Measurements from ENCODE around the gene CELF4.
"Not testable (repeated sequence)": the region's sequence is repeated elsewhere in the genome, so short reads cannot be mapped to it uniquely, and the experiment has no call there.

CELF4 gene

DNA sequence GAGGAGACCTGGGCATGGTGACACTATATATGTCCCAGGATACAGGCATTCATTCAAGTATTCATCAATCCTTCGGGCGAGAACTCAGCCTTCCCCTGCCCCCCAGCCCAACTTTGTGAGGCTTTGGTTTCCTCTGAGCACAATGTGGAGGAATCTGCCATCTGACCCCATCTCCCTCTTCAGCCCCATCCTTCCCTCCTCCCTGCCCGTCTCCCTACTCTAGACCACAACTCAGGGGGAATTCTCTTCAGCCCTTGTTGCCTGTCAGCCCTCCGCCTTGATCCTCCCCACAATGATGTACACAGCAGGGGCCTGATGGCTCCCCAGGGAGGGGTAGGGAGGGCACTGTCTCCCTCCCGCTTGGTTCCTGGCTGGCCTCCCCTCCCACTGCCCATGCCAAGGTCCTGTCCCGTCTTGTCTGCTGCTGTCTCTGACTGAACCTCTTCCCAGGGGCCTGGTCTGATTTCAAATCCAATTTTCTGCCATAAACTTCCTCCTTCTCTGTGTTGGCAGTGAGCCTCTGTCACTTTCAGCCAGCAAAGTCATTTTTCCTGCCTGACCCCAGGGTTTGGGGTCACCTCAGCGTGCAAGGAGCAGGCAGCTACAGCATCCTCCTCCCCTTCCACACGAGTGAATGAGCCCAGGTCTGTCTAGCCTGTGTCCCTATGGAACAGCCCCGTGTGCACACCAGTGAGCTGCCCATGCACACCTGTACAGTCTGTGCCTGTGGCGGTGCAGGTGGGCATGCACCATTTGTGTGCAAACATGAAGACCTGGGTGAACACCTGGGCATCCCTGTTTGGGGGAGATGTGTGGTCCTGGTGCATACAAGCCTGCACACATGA lies 197.3 kb downstream of the CELF4 start:
- no peak overlapping the region for H3K9ac ChIP-seq (ENCODE audit: low read length)
- H3K36me3 ChIP-seq (ENCODE audit: control insufficient read depth, low read depth, low read length) = no peaks in the 10 kb centered on the region
- peaks cover 5% of the 10 kb centered on the region for H3K4me1 ChIP-seq (ENCODE audit: control insufficient read depth, low read depth, low read length)
- H3K27ac ChIP-seq (ENCODE audit: low read length) = no peak overlapping the region
- H3K9me3 ChIP-seq (ENCODE audit: control insufficient read depth, low read depth, low read length) = no peaks in the 10 kb centered on the region
- H3K27me3 ChIP-seq (ENCODE audit: control insufficient read depth, insufficient read depth, low read length) = peaks cover 40% of the 10 kb centered on the region
- H3K4me3 ChIP-seq (ENCODE audit: low read length) = no peak overlapping the region

GRCh38 chr18:37364237-37364636 lies 201.4 kb downstream of the CELF4 start:
- Histone ChIP-seq H3K9me3 (ENCODE audit: control insufficient read depth, low read depth, low read length) (no peaks in the 10 kb centered on the region), H3K27me3 (ENCODE audit: control insufficient read depth, insufficient read depth, low read length) (peaks cover 74% of the 10 kb centered on the region), H3K4me3 (ENCODE audit: low read length) (no peak overlapping the region), H3K9ac (ENCODE audit: low read length) (no peak overlapping the region), H3K36me3 (ENCODE audit: control insufficient read depth, low read depth, low read length) (no peaks in the 10 kb centered on the region), H3K27ac (ENCODE audit: low read length) (no peak overlapping the region), H3K4me1 (ENCODE audit: control insufficient read depth, low read depth, low read length) (peaks cover 13% of the 10 kb centered on the region)

GRCh38 chr18:37362158-37362890 lies 203.3 kb downstream of the CELF4 start:
- Histone ChIP-seq H3K27me3 (ENCODE audit: control insufficient read depth, insufficient read depth, low read length) (peaks cover 62% of the 10 kb centered on the region), H3K9me3 (ENCODE audit: control insufficient read depth, low read depth, low read length) (no peaks in the 10 kb centered on the region), H3K4me3 (ENCODE audit: low read length) (peak overlapping the region; percentile 34), H3K36me3 (ENCODE audit: control insufficient read depth, low read depth, low read length) (no peaks in the 10 kb centered on the region), H3K4me1 (ENCODE audit: control insufficient read depth, low read depth, low read length) (peaks cover 8% of the 10 kb centered on the region), H3K9ac (ENCODE audit: low read length) (no peak overlapping the region), H3K27ac (ENCODE audit: low read length) (no peak overlapping the region)

DNA sequence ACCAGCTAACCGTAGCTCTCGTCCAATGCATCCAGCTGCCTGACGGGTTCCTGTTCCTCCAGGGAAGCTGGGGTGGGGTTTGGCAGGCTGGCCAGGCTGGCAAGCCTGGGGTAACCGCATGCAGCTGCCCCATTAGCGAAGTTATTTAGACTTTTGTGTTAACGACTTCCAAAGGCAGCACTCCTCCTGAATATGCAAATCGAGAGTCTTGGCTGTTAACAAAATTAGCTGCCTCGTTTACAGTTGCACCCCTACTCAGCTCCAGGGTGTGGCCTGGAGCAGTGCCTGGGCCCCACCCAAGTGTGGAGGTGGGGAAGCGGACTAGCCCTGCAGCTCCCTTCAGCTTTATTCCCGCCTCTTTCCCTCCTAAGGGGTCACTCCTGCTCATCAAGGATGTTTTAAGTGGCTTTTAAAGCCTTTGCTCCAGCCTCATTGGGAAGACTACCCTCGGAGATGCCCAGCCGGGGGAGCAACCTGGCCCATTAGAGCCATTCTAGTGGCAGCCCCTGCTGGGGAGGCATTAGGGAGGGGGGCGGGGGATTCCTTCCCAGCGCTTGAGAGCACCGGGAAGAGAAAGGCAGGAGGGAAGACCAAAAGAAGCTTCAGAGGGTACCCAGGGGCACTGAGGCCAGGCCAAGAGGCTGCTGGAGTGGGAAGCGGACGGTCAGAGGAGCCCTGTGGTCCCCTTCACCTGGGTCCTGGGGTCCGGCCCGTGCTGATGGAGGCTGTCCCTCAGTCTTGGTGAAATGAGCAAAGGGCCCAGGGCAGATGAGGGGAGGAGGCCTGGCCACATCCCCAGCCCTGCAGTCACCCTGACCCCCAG lies 204.1 kb downstream of the CELF4 start:
- no peaks in the 10 kb centered on the region for H3K9me3 ChIP-seq (ENCODE audit: control insufficient read depth, low read depth, low read length)
- H3K4me3 ChIP-seq (ENCODE audit: low read length) = peak overlapping the region; percentile 34
- no peak overlapping the region for H3K9ac ChIP-seq (ENCODE audit: low read length)
- no peaks in the 10 kb centered on the region for H3K36me3 ChIP-seq (ENCODE audit: control insufficient read depth, low read depth, low read length)
- H3K27ac ChIP-seq (ENCODE audit: low read length) = no peak overlapping the region
- peaks cover 54% of the 10 kb centered on the region for H3K27me3 ChIP-seq (ENCODE audit: control insufficient read depth, insufficient read depth, low read length)
- H3K4me1 ChIP-seq (ENCODE audit: control insufficient read depth, low read depth, low read length) = peaks cover 8% of the 10 kb centered on the region

DNA sequence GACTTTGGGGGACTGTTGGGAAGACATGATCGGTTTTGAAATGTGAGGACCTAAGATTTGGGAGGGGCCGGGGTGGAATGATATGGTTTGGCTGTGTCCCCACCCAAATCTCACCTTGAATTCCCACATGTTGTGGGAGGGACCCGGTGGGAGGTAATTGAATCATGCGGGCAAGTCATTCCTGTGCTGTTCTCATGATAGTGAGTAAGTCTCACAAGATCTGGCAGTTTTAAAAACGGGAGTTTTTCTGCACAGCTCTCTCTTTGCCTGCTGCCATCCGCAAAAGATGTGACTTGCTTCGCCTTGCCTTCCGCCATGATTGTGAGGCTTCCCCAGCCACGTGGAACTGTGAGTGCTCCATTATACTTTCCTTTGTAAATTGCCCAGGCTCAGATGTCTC lies 207.5 kb downstream of the CELF4 start:
- not testable (repeated sequence) for H3K9me3 ChIP-seq (ENCODE audit: control insufficient read depth, low read depth, low read length); H3K9ac ChIP-seq (ENCODE audit: low read length); H3K27ac ChIP-seq (ENCODE audit: low read length); H3K36me3 ChIP-seq (ENCODE audit: control insufficient read depth, low read depth, low read length); H3K4me1 ChIP-seq (ENCODE audit: control insufficient read depth, low read depth, low read length); H3K4me3 ChIP-seq (ENCODE audit: low read length)
- H3K27me3 ChIP-seq (ENCODE audit: control insufficient read depth, insufficient read depth, low read length) = peaks cover 33% of the 10 kb centered on the region

GRCh38 chr18:37355772-37356171 lies 209.8 kb downstream of the CELF4 start:
- Histone ChIP-seq H3K27me3 (ENCODE audit: control insufficient read depth, insufficient read depth, low read length) (peaks cover 10% of the 10 kb centered on the region), H3K27ac (ENCODE audit: low read length) (no peak overlapping the region), H3K4me1 (ENCODE audit: control insufficient read depth, low read depth, low read length) (peaks cover 4% of the 10 kb centered on the region), H3K9ac (ENCODE audit: low read length) (no peak overlapping the region), H3K36me3 (ENCODE audit: control insufficient read depth, low read depth, low read length) (no peaks in the 10 kb centered on the region), H3K9me3 (ENCODE audit: control insufficient read depth, low read depth, low read length) (no peaks in the 10 kb centered on the region), H3K4me3 (ENCODE audit: low read length) (no peak overlapping the region)

DNA sequence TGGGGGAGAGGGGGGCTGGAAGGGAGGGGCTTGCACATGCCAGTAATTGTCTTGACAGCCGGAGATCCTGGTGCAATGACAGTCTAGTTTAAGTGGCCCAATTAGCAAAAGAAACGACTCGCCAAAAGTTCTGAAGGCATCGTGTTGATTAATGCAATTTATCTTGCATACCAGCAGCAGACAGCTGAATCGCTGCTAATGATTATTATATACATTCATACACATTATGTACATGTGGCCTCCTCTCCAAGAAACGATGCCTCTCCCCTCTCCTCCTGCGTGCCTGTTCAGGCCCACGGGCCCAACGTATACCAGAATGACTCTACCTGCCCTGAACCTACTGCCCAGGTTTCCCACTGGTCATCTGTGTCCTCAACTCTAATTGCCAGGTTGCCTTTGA lies 214.5 kb downstream of the CELF4 start:
- Histone ChIP-seq H3K27ac (ENCODE audit: low read length) (no peak overlapping the region), H3K9ac (ENCODE audit: low read length) (no peak overlapping the region), H3K4me3 (ENCODE audit: low read length) (no peak overlapping the region), H3K36me3 (ENCODE audit: control insufficient read depth, low read depth, low read length) (no peaks in the 10 kb centered on the region), H3K9me3 (ENCODE audit: control insufficient read depth, low read depth, low read length) (no peaks in the 10 kb centered on the region), H3K4me1 (ENCODE audit: control insufficient read depth, low read depth, low read length) (no peaks in the 10 kb centered on the region), H3K27me3 (ENCODE audit: control insufficient read depth, insufficient read depth, low read length) (no peaks in the 10 kb centered on the region)

GRCh38 chr18:37348729-37349128 lies 216.9 kb downstream of the CELF4 start:
- no peak overlapping the region for H3K4me3 ChIP-seq (ENCODE audit: low read length)
- H3K4me1 ChIP-seq (ENCODE audit: control insufficient read depth, low read depth, low read length) = no peaks in the 10 kb centered on the region
- H3K27ac ChIP-seq (ENCODE audit: low read length) = no peak overlapping the region
- no peaks in the 10 kb centered on the region for H3K9me3 ChIP-seq (ENCODE audit: control insufficient read depth, low read depth, low read length)
- H3K27me3 ChIP-seq (ENCODE audit: control insufficient read depth, insufficient read depth, low read length) = peaks cover 6% of the 10 kb centered on the region
- no peak overlapping the region for H3K9ac ChIP-seq (ENCODE audit: low read length)
- H3K36me3 ChIP-seq (ENCODE audit: control insufficient read depth, low read depth, low read length) = no peaks in the 10 kb centered on the region

- H3K27me3 ChIP-seq (ENCODE audit: control insufficient read depth, insufficient read depth, low read length) = peaks cover 7% of the 10 kb centered on the region
- H3K36me3 ChIP-seq (ENCODE audit: control insufficient read depth, low read depth, low read length) = no peaks in the 10 kb centered on the region
- H3K9me3 ChIP-seq (ENCODE audit: control insufficient read depth, low read depth, low read length) = no peaks in the 10 kb centered on the region
- H3K27ac ChIP-seq (ENCODE audit: low read length) = no peak overlapping the region
- H3K9ac ChIP-seq (ENCODE audit: low read length) = no peak overlapping the region
- H3K4me1 ChIP-seq (ENCODE audit: control insufficient read depth, low read depth, low read length) = no peaks in the 10 kb centered on the region
- no peak overlapping the region for H3K4me3 ChIP-seq (ENCODE audit: low read length)
Measured at GRCh38 chr18:37346048-37346447, 219.6 kb downstream of the CELF4 start.

GRCh38 chr18:37343542-37343851 lies 222.1 kb downstream of the CELF4 start:
- Histone ChIP-seq H3K27me3 (ENCODE audit: control insufficient read depth, insufficient read depth, low read length) (peaks cover 7% of the 10 kb centered on the region), H3K27ac (ENCODE audit: low read length) (no peak overlapping the region), H3K9ac (ENCODE audit: low read length) (no peak overlapping the region), H3K4me3 (ENCODE audit: low read length) (no peak overlapping the region), H3K4me1 (ENCODE audit: control insufficient read depth, low read depth, low read length) (no peaks in the 10 kb centered on the region), H3K9me3 (ENCODE audit: control insufficient read depth, low read depth, low read length) (no peaks in the 10 kb centered on the region), H3K36me3 (ENCODE audit: control insufficient read depth, low read depth, low read length) (no peaks in the 10 kb centered on the region)

GRCh38 chr18:37341473-37342086 lies 224.0 kb downstream of the CELF4 start:
- Histone ChIP-seq H3K4me3 (ENCODE audit: low read length) (no peak overlapping the region), H3K27ac (ENCODE audit: low read length) (no peak overlapping the region), H3K36me3 (ENCODE audit: control insufficient read depth, low read depth, low read length) (no peaks in the 10 kb centered on the region), H3K9me3 (ENCODE audit: control insufficient read depth, low read depth, low read length) (no peaks in the 10 kb centered on the region), H3K4me1 (ENCODE audit: control insufficient read depth, low read depth, low read length) (no peaks in the 10 kb centered on the region), H3K9ac (ENCODE audit: low read length) (no peak overlapping the region), H3K27me3 (ENCODE audit: control insufficient read depth, insufficient read depth, low read length) (peaks cover 7% of the 10 kb centered on the region)

Measured in iPS-18a (cell line).